Thyroid gland (tissue), 4 donors: ENCODE measurements around the gene NUSAP1.

Experiments used
- POLR2A ChIP-seq, 2 donors: fragments of 450-650 bp; IDR thresholded peaks; one replicate each; pipeline ENCODE4 v1.6.1; 2017; ENCODE audit warnings: antibody characterized with exemption in 2 of 2, mild to moderate bottlenecking in 2 of 2, moderate library complexity in 1 of 2
- TF ChIP-seq, protein P1 (sequence below), 6 experiments: fragments of 200-600 bp in 3 of 6; fragments of 450-650 bp in 3 of 6; sonication (generic) in 3 of 6; IDR thresholded peaks; one replicate each; pipeline ENCODE4 v1.5.1; 2016 to 2019; ENCODE audit warnings: antibody characterized with exemption in 6 of 6, mild to moderate bottlenecking in 2 of 6, inconsistent platforms in 1 of 6, moderate library complexity in 1 of 6

- TF ChIP-seq POLR2A (IDR thresholded peaks at IDR 0.05), result no peak
- TF ChIP-seq, protein P1, sequence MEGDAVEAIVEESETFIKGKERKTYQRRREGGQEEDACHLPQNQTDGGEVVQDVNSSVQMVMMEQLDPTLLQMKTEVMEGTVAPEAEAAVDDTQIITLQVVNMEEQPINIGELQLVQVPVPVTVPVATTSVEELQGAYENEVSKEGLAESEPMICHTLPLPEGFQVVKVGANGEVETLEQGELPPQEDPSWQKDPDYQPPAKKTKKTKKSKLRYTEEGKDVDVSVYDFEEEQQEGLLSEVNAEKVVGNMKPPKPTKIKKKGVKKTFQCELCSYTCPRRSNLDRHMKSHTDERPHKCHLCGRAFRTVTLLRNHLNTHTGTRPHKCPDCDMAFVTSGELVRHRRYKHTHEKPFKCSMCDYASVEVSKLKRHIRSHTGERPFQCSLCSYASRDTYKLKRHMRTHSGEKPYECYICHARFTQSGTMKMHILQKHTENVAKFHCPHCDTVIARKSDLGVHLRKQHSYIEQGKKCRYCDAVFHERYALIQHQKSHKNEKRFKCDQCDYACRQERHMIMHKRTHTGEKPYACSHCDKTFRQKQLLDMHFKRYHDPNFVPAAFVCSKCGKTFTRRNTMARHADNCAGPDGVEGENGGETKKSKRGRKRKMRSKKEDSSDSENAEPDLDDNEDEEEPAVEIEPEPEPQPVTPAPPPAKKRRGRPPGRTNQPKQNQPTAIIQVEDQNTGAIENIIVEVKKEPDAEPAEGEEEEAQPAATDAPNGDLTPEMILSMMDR (IDR thresholded peaks at IDR 0.05), result peak in 4 of 6 experiments; percentile 50 to 74 (median 72)
Measured at GRCh38 chr15:41331833-41332193, 868 bp upstream of the NUSAP1 start.
